ENCODE measurements around the gene ANKS1B. TPM values are rescaled to one million over a fixed set of nuclear protein-coding genes. Genes with fewer than 3 reads are reported as not detected.

The ANKS1B gene
- total and polyA plus RNA-seq, 7 donors: 0.46 to 7.4 (median 3.6) TPM

GRCh38 chr12:99026332-99027054 is 958.2 kb downstream of the ANKS1B start:
- WGBS, 3 donors: 83 to 87% (median 87%) methylated on average over 4 of the region's 4 CpGs
- no peak overlapping the region for H3K27ac ChIP-seq
- intact Hi-C loops (cut with DNase I): no loop called here
- no peak overlapping the region for H3K4me3 ChIP-seq
- ATAC-seq (no peak), DNase-seq (no peak)
- no peaks in the 10 kb centered on the region for H3K4me1 ChIP-seq
- no peaks in the 10 kb centered on the region for H3K27me3 ChIP-seq (ENCODE audit: insufficient read depth in 3 of 3, low read length in 2 of 3)
- no peak for TF ChIP-seq CTCF (IDR thresholded peaks at IDR 0.05)
- H3K9me3 ChIP-seq: no peaks in the 10 kb centered on the region
- no peaks in the 10 kb centered on the region for H3K36me3 ChIP-seq (ENCODE audit: insufficient read depth in 1 of 2, low read depth in 1 of 2)

GRCh38 chr12:99024870-99025269 is 959.9 kb downstream of the ANKS1B start:
- DNase-seq (no peak), ATAC-seq (no peak)
- 85 to 90% (median 87%) methylated on average over 4 of the region's 4 CpGs for WGBS, 3 donors
- no peak for TF ChIP-seq CTCF (IDR thresholded peaks at IDR 0.05)
- no peaks in the 10 kb centered on the region for H3K27me3 ChIP-seq (ENCODE audit: insufficient read depth in 3 of 3, low read length in 2 of 3)
- intact Hi-C loops (cut with DNase I): no loop called here
- no peak overlapping the region for H3K4me3 ChIP-seq
- no peak overlapping the region for H3K27ac ChIP-seq
- no peaks in the 10 kb centered on the region for H3K9me3 ChIP-seq
- no peaks in the 10 kb centered on the region for H3K36me3 ChIP-seq (ENCODE audit: insufficient read depth in 1 of 2, low read depth in 1 of 2)
- no peaks in the 10 kb centered on the region for H3K4me1 ChIP-seq

GRCh38 chr12:99024191-99024590 is 960.5 kb downstream of the ANKS1B start:
- no peaks in the 10 kb centered on the region for H3K27me3 ChIP-seq (ENCODE audit: insufficient read depth in 3 of 3, low read length in 2 of 3)
- ATAC-seq (no peak), DNase-seq (no peak)
- no peaks in the 10 kb centered on the region for H3K9me3 ChIP-seq
- H3K36me3 ChIP-seq (ENCODE audit: insufficient read depth in 1 of 2, low read depth in 1 of 2): no peaks in the 10 kb centered on the region
- no peaks in the 10 kb centered on the region for H3K4me1 ChIP-seq
- no peak overlapping the region for H3K4me3 ChIP-seq
- H3K27ac ChIP-seq: no peak overlapping the region
- no peak for TF ChIP-seq CTCF (IDR thresholded peaks at IDR 0.05)
- intact Hi-C loops (cut with DNase I): no loop called here

GRCh38 chr12:99020871-99021270 is 963.9 kb downstream of the ANKS1B start:
- TF ChIP-seq CTCF (IDR thresholded peaks at IDR 0.05): no peak
- Histone ChIP-seq H3K27me3 (ENCODE audit: insufficient read depth in 3 of 3, low read length in 2 of 3) (no peaks in the 10 kb centered on the region), H3K27ac (no peak overlapping the region), H3K36me3 (ENCODE audit: insufficient read depth in 1 of 2, low read depth in 1 of 2) (no peaks in the 10 kb centered on the region), H3K4me1 (no peaks in the 10 kb centered on the region), H3K4me3 (no peak overlapping the region), H3K9me3 (no peaks in the 10 kb centered on the region)
- ATAC-seq: no peak
- intact Hi-C loops (cut with DNase I): no loop called here
- no peak for DNase-seq
- 60 to 85% (median 66%) methylated on average over 1 of the region's 1 CpG for WGBS, 3 donors

- Histone ChIP-seq H3K36me3 (ENCODE audit: insufficient read depth in 1 of 2, low read depth in 1 of 2) (no peaks in the 10 kb centered on the region), H3K27me3 (ENCODE audit: insufficient read depth in 3 of 3, low read length in 2 of 3) (no peaks in the 10 kb centered on the region), H3K4me3 (no peak overlapping the region), H3K9me3 (no peaks in the 10 kb centered on the region), H3K4me1 (no peaks in the 10 kb centered on the region), H3K27ac (no peak overlapping the region)
- DNase-seq (no peak), ATAC-seq (no peak)
- no peak for TF ChIP-seq CTCF (IDR thresholded peaks at IDR 0.05)
- intact Hi-C loops (cut with DNase I): no loop called here
These were observed 964.9 kb downstream of the ANKS1B start for GRCh38 chr12:99019798-99020197.
